Neural cell (in vitro differentiated cells): ENCODE measurements around the gene RRAGD.

Source experiments
- CTCF ChIP-seq: fragments of 450-650 bp; IDR thresholded peaks from 2 replicates; pipeline ENCODE4 v1.5.1; 2014; ENCODE audit warnings: antibody characterized with exemption, mild to moderate bottlenecking, moderate library complexity; ENCODE audit not compliant: poor library complexity, severe bottlenecking
- EZH2 ChIP-seq: fragments of 200-600, 300-800 bp; shearing (Covaris generic), sonication (generic); IDR thresholded peaks from 2 replicates; pipeline ENCODE4 v1.6.1; 2014; ENCODE audit warnings: antibody characterized with exemption, low read length, borderline replicate concordance, mild to moderate bottlenecking; ENCODE audit not compliant: insufficient read depth, poor library complexity, severe bottlenecking
- TAF1 ChIP-seq: IDR thresholded peaks from 2 replicates; pipeline ENCODE4 v1.6.1; 2012; ENCODE audit warnings: low read depth

DNA sequence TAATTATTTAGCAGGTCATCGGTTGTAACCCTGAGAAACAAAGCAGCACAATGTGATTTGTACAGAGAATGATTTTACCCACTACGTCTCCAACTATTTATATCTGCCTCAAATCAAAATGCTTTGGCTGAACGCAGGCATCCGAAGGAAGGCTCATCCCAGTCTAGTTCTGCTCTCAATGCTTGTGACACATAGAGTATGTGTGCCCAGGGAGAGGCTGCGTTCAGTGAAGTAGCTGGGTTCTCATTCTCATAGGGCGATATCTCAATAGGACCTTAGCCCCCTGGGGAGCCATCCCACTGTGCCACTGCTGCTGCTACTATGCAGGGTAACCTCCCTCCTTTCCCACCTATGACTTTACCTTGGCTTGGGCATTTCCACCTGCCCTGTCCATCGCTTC lies 97.4 kb downstream of the RRAGD start:
- TF ChIP-seq CTCF: no peak
- no peak for TF ChIP-seq TAF1
- no peak for TF ChIP-seq EZH2
